Naive B cell (primary cell): ENCODE measurements around the gene OR1J1. TPM values are rescaled to one million over a fixed set of nuclear protein-coding genes. Genes with fewer than 3 reads are reported as not detected.
A peak's percentile ranks its signal among the peaks of the same experiment; 100 is the strongest.

Source experiments
- ATAC-seq, 2 donors: fragments of 150-1000 bp; cut with Tn5 transposase; 2 replicates each; pipeline ENCODE4 v1.10.0; 2021; ENCODE audit warnings: low read depth in 2 of 2, mild to moderate bottlenecking in 2 of 2, moderate library complexity in 2 of 2
- DNase-seq: peaks from one replicate; pipeline ENCODE4 v3.0.0; 2022
- H3K27ac Mint-ChIP-seq, 6 donors: one replicate each; pipeline ENCODE4 v1.8.0; 2020 to 2022; ENCODE audit warnings: mild to moderate bottlenecking in 6 of 6, mixed read lengths in 6 of 6, moderate library complexity in 5 of 6, inconsistent platforms in 2 of 6
- H3K27me3 Mint-ChIP-seq, 3 donors: one replicate each; pipeline ENCODE4 v1.8.0; 2021 to 2022; ENCODE audit warnings: mixed read lengths in 3 of 3, mild to moderate bottlenecking in 1 of 3
- H3K36me3 Mint-ChIP-seq, 2 donors: one replicate each; pipeline ENCODE4 v1.8.0; 2020 to 2022; ENCODE audit warnings: mixed read lengths in 2 of 2, inconsistent platforms in 1 of 2, mild to moderate bottlenecking in 1 of 2
- H3K4me1 Mint-ChIP-seq, 3 donors: one replicate each; pipeline ENCODE4 v1.8.0; 2020 to 2022; ENCODE audit warnings: mixed read lengths in 3 of 3, inconsistent platforms in 1 of 3, mild to moderate bottlenecking in 1 of 3, moderate library complexity in 1 of 3
- H3K4me3 Mint-ChIP-seq, 8 donors: one replicate each; pipeline ENCODE4 v1.8.0; 2020 to 2022; ENCODE audit warnings: mild to moderate bottlenecking in 8 of 8, mixed read lengths in 8 of 8, moderate library complexity in 8 of 8, inconsistent platforms in 2 of 8
- H3K9me3 Mint-ChIP-seq, 7 donors: one replicate each; pipeline ENCODE4 v1.8.0; 2020 to 2022; ENCODE audit warnings: mixed read lengths in 7 of 7, mild to moderate bottlenecking in 5 of 7, inconsistent platforms in 2 of 7, moderate library complexity in 1 of 7
- polyA plus RNA-seq, 6 donors: library from polyadenylated mRNA; unstranded; fragments of 300-500 nt; fragmentation: Illumina TruSeq; gene quantifications; one replicate each; pipeline ENCODE4 v1.2.3, GENCODE V29; 2021; ENCODE audit warnings: low read depth in 6 of 6

The OR1J1 gene
- polyA plus RNA-seq, 6 donors from 2014 or later: not detected

GRCh38 chr9:122466456-122466855, 11.3 kb downstream of the OR1J1 start:
- Mint-ChIP-seq H3K4me3 (no peak overlapping the region), H3K9me3 (peaks cover 0 to 2% (median 0%) of the 10 kb centered on the region in 7 donors), H3K4me1 (peaks cover 5 to 17% (median 5%) of the 10 kb centered on the region in 3 donors), H3K27me3 (peaks cover 31 to 56% (median 50%) of the 10 kb centered on the region in 3 donors), H3K36me3 (peaks cover 0 to 8% of the 10 kb centered on the region in 2 donors), H3K27ac (no peak overlapping the region)
- no peak for ATAC-seq
- no peak for DNase-seq

- peak overlapping the region; percentile 51 to 93 (median 74) for H3K27ac Mint-ChIP-seq
Observed at GRCh38 chr9:122464633-122465567, 12.8 kb downstream of the OR1J1 start.

GRCh38 chr9:122463828-122464632, 13.7 kb downstream of the OR1J1 start:
- ATAC-seq: peak in 1 of 2 donors; percentile 46
- peak overlapping the region; percentile 61 to 94 (median 82) for H3K4me3 Mint-ChIP-seq
- H3K27me3 Mint-ChIP-seq: peaks cover 29 to 55% (median 44%) of the 10 kb centered on the region in 3 donors
- peaks cover 5 to 17% (median 5%) of the 10 kb centered on the region in 3 donors for H3K4me1 Mint-ChIP-seq
- H3K27ac Mint-ChIP-seq: peak overlapping the region in 5 of 6 donors; percentile 60 to 93 (median 75)
- peaks cover 0 to 13% (median 4%) of the 10 kb centered on the region in 7 donors for H3K9me3 Mint-ChIP-seq
- DNase-seq: no peak
- H3K36me3 Mint-ChIP-seq: peaks cover 0 to 5% of the 10 kb centered on the region in 2 donors

More at GRCh38 chr9:122464633-122465567, 12.8 kb downstream of the OR1J1 start:
- Mint-ChIP-seq H3K36me3 (peaks cover 5 to 6% of the 10 kb centered on the region in 2 donors), H3K4me1 (peaks cover 5 to 17% (median 5%) of the 10 kb centered on the region in 3 donors), H3K27me3 (peaks cover 29 to 62% (median 47%) of the 10 kb centered on the region in 3 donors), H3K4me3 (peak overlapping the region; percentile 76 to 94 (median 90)), H3K9me3 (peaks cover 0 to 13% (median 4%) of the 10 kb centered on the region in 7 donors)
- peak; percentile 63 for DNase-seq
- peak; percentile 77 to 82 for ATAC-seq

GRCh38 chr9:122457787-122458186, 19.9 kb downstream of the OR1J1 start:
- Mint-ChIP-seq H3K4me1 (peaks cover 0 to 4% (median 4%) of the 10 kb centered on the region in 3 donors), H3K9me3 (peaks cover 0 to 13% (median 4%) of the 10 kb centered on the region in 7 donors)

GRCh38 chr9:122456123-122456522, 21.6 kb downstream of the OR1J1 start:
- Mint-ChIP-seq H3K27me3 (peaks cover 8 to 48% (median 37%) of the 10 kb centered on the region in 3 donors), H3K4me1 (peaks cover 0 to 4% (median 4%) of the 10 kb centered on the region in 3 donors), H3K27ac (peak overlapping the region in 2 of 6 donors; percentile 11 to 64), H3K4me3 (no peak overlapping the region), H3K9me3 (peaks cover 0 to 10% (median 4%) of the 10 kb centered on the region in 7 donors), H3K36me3 (peaks cover 0 to 5% of the 10 kb centered on the region in 2 donors)
- DNase-seq (no peak), ATAC-seq (no peak)

More at GRCh38 chr9:122457787-122458186, 19.9 kb downstream of the OR1J1 start:
- ATAC-seq (no peak), DNase-seq (no peak)
- Mint-ChIP-seq H3K27me3 (peaks cover 22 to 64% (median 51%) of the 10 kb centered on the region in 3 donors), H3K27ac (no peak overlapping the region), H3K4me3 (no peak overlapping the region), H3K36me3 (peaks cover 0 to 5% of the 10 kb centered on the region in 2 donors)

- peaks cover 0 to 2% (median 0%) of the 10 kb centered on the region in 7 donors for H3K9me3 Mint-ChIP-seq
- no peaks in the 10 kb centered on the region for H3K36me3 Mint-ChIP-seq
- peaks cover 9 to 32% (median 19%) of the 10 kb centered on the region in 3 donors for H3K27me3 Mint-ChIP-seq
- H3K27ac Mint-ChIP-seq: no peak overlapping the region
- H3K4me3 Mint-ChIP-seq: no peak overlapping the region
- ATAC-seq: no peak
- DNase-seq: no peak
- H3K4me1 Mint-ChIP-seq: peaks cover 0 to 4% (median 4%) of the 10 kb centered on the region in 3 donors
Observed at GRCh38 chr9:122453677-122454135, 24.0 kb downstream of the OR1J1 start.

GRCh38 chr9:122446819-122447484, 30.8 kb downstream of the OR1J1 start:
- H3K27me3 Mint-ChIP-seq: peaks cover 33 to 55% (median 50%) of the 10 kb centered on the region in 3 donors
- ATAC-seq (no peak), DNase-seq (no peak)
- H3K36me3 Mint-ChIP-seq: no peaks in the 10 kb centered on the region
- H3K4me3 Mint-ChIP-seq: no peak overlapping the region
- H3K27ac Mint-ChIP-seq: no peak overlapping the region
- no peaks in the 10 kb centered on the region for H3K4me1 Mint-ChIP-seq
- H3K9me3 Mint-ChIP-seq: peaks cover 0 to 2% (median 0%) of the 10 kb centered on the region in 7 donors

- no peak overlapping the region for H3K4me3 Mint-ChIP-seq
- no peak for ATAC-seq
- no peak for DNase-seq
- peaks cover 38 to 61% (median 55%) of the 10 kb centered on the region in 3 donors for H3K27me3 Mint-ChIP-seq
- peaks cover 0 to 8% (median 0%) of the 10 kb centered on the region in 7 donors for H3K9me3 Mint-ChIP-seq
- H3K27ac Mint-ChIP-seq: no peak overlapping the region
- H3K4me1 Mint-ChIP-seq: no peaks in the 10 kb centered on the region
- no peaks in the 10 kb centered on the region for H3K36me3 Mint-ChIP-seq
Observed at GRCh38 chr9:122445155-122445749, 32.5 kb downstream of the OR1J1 start.

- Mint-ChIP-seq H3K9me3 (peaks cover 0 to 15% (median 0%) of the 10 kb centered on the region in 7 donors), H3K27ac (peak overlapping the region in 1 of 6 donors; percentile 36), H3K4me3 (no peak overlapping the region), H3K27me3 (peaks cover 38 to 61% (median 55%) of the 10 kb centered on the region in 3 donors), H3K36me3 (no peaks in the 10 kb centered on the region), H3K4me1 (no peaks in the 10 kb centered on the region)
- no peak for ATAC-seq
- no peak for DNase-seq
Observed at GRCh38 chr9:122444041-122444733, 33.5 kb downstream of the OR1J1 start.

GRCh38 chr9:122442568-122442967, 35.2 kb downstream of the OR1J1 start:
- Mint-ChIP-seq H3K9me3 (peaks cover 0 to 15% (median 0%) of the 10 kb centered on the region in 7 donors), H3K4me3 (no peak overlapping the region), H3K27me3 (peaks cover 31 to 63% (median 56%) of the 10 kb centered on the region in 3 donors), H3K4me1 (no peaks in the 10 kb centered on the region), H3K36me3 (no peaks in the 10 kb centered on the region), H3K27ac (no peak overlapping the region)
- DNase-seq (no peak), ATAC-seq (no peak)
